ENCODE measurements around the gene MAN1C1.

MAN1C1 gene

GRCh38 chr1:25616095-25616986 lies at the start of gene MAN1C1:
MAN1C1 (plus strand) TSS chr1:25616791; CDS start chr1:25617798, 1,007 bp downstream.
- in situ Hi-C loops (cut with MboI; ENCODE audit: low sequenced_read_pairs), result no loop called here

- in situ Hi-C loops (cut with MboI; ENCODE audit: low sequenced_read_pairs), result no loop called here
These were observed 48.9 kb upstream of the MAN1C1 start for GRCh38 chr1:25567710-25568089.

- in situ Hi-C loops (cut with MboI; ENCODE audit: low sequenced_read_pairs), result no loop called here
These were observed 48.3 kb upstream of the MAN1C1 start for GRCh38 chr1:25568090-25568833.

- in situ Hi-C loops (cut with MboI; ENCODE audit: low sequenced_read_pairs), result no loop called here
These were observed 47.6 kb upstream of the MAN1C1 start for GRCh38 chr1:25568834-25569596.

DNA sequence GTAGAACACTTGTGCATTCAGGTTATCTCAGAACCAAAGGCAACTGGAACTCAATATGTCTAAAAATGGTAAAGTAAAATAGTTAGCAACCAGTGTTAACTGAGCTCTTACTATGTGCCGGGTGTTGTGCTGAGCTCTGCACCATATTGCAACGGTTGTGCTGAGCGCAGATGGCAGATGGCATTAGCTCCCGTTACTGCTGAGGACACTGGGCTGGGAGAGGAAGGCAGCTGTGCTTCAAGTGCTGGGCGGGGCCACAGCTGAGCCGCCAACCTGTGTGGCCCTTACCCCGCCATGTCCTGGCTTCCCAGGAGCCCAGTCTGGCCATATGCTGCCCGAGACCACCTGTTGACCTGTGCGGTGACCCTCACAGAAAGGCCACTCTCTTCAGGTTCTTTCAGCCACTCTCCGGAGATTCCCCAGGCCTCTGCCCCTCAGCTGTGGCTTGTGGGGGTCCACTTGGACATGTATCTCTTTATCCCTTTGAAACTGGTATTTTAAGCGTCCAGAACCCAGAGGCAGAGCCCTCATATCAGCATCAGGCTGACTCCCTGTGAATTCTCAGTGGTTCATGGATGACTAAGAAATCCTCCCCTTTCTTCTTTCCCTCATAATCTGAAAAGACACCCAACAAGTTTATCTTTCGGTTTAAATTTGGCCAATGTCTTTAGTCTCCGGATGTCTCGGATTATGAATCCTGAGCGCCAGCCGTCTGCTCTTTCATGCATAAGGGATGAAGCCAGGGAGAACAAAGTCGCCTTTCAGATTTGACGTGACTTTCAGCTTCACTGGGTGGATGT lies 46.8 kb upstream of the MAN1C1 start:
- in situ Hi-C loops (cut with MboI; ENCODE audit: low sequenced_read_pairs), result no loop called here

GRCh38 chr1:25570798-25571521 lies 45.6 kb upstream of the MAN1C1 start:
- in situ Hi-C loops (cut with MboI; ENCODE audit: low sequenced_read_pairs), result no loop called here

GRCh38 chr1:25571522-25571970 lies 45.0 kb upstream of the MAN1C1 start:
- in situ Hi-C loops (cut with MboI; ENCODE audit: low sequenced_read_pairs), result no loop called here

- in situ Hi-C loops (cut with MboI; ENCODE audit: low sequenced_read_pairs), result no loop called here
These were observed 44.5 kb upstream of the MAN1C1 start for GRCh38 chr1:25572107-25572506.

- in situ Hi-C loops (cut with MboI; ENCODE audit: low sequenced_read_pairs), result no loop called here
These were observed 43.6 kb upstream of the MAN1C1 start for GRCh38 chr1:25572708-25573590.

GRCh38 chr1:25573591-25573930 lies 43.0 kb upstream of the MAN1C1 start:
- in situ Hi-C loops (cut with MboI; ENCODE audit: low sequenced_read_pairs), result no loop called here

GRCh38 chr1:25573961-25574360 lies 42.6 kb upstream of the MAN1C1 start:
- in situ Hi-C loops (cut with MboI; ENCODE audit: low sequenced_read_pairs), result no loop called here

DNA sequence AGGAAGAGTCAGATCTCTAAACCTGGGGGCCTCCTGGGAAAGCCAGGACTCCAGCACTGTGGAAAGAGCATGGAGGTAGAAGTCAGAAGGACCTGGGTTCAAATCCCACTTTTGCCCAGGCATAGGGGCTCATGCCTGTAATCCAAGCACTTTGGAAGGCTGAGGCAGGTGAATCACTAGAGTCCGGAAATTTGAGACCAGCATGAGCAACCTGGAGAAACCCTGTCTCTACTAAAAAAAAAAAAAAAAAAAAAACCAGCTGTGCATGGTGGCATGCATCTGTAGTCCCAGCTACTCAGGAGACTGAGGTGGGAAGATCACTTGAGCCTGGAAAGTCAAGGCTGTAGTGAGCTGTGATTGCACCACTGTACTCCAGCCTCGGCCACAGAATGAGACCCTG lies 41.4 kb upstream of the MAN1C1 start:
- in situ Hi-C loops (cut with MboI; ENCODE audit: low sequenced_read_pairs), result no loop called here

DNA sequence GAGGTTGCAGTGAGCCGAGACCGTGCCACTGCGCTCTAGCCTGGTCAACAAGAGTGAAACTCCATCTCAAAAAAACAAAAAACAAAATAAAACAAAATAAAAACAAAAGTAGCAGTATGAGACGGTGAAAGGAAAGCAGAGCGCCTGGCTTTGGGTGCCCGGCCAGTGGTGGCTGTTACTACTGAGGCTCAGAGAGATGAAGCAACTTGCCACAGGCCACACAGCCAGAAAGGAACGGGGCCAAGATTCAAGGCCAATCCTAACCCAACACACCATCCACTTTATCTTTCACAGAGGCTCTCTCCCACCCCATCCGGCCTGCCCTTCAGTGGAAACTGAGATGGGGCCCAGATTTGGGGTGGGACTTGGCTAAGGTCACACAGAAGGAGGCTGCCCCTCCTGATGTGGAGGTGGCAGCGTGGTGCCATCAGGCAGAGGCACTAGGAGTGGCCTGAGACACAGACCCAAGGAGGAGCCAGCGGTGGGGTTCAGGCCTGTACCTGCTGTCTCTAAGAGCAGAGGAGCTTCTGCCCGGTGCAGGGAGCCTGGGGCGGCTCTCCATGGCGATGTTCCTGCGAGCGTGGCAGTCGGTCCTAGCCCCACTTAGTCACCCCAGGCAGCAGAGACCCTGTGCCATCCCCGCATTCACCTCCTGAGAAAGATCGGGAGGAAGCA lies 40.0 kb upstream of the MAN1C1 start:
- in situ Hi-C loops (cut with MboI; ENCODE audit: low sequenced_read_pairs), result no loop called here

DNA sequence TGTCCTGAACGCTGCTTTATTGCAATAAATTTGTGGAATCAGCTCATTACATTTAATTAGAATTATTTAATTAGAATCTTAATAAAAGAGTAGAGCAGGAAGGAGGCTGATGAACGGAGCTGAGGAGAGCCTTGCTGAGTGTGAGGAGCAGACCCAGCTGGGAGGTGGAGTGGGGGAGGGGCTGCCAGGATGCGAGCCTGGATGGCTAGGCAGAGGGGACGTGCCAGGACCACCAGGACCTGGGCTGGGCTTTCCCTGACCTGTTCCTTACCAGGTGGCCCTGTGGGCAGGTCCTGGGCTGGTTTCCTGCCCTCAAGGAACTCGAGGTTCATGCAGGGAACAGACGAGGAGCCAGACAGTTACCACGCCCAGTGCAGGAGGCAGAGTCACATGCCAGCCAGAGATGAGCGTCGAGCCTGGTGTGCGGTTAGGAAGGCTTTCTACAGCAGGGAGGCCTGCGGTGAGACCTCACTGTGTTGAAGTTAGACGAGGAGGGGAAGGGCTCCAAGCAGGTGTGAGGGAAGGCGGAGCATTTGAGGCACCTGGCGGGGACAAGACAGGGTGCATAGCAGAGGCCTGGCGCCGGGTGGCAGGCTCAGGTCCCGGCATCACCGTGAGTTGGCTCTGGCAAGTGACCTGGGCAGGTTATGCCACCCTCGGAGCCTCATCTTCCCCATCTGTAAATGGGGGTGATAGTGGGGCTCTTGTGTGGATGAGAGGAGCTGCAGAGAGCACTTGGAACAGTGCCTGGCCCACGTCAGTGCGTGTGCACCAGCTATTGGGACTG lies 39.3 kb upstream of the MAN1C1 start:
- in situ Hi-C loops (cut with MboI; ENCODE audit: low sequenced_read_pairs), result no loop called here

GRCh38 chr1:25579292-25580252 lies 37.0 kb upstream of the MAN1C1 start:
- in situ Hi-C loops (cut with MboI; ENCODE audit: low sequenced_read_pairs), result no loop called here

DNA sequence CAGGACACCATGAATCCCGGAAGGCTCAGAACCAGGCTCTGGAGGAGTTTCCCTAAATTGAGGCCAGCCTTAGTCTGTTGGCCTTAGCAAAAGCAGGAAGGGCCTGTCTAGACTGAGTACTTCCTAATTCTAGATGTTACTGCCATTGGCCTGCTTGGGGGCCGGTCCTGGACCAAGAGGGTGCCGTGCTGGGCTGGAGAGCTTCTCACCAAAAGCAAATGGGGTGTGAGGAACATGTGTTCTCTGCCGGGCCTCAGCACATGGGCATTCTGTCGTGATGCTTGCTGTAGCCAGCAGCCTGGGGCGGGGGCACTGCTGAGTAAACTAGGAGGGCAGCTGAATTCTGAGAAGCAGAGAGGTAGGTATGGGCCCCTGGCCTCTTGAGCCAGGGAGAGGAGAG lies 35.7 kb upstream of the MAN1C1 start:
- in situ Hi-C loops (cut with MboI; ENCODE audit: low sequenced_read_pairs), result no loop called here
